Neural crest cell (in vitro differentiated cells): Measurements from ENCODE around the gene ELL. TPM values are rescaled to one million over a fixed set of nuclear protein-coding genes. Genes with fewer than 3 reads are reported as not detected.

ENCODE experiments used
- DNase-seq: peaks from one replicate; pipeline ENCODE4 v3.0.0; 2021; ENCODE audit warnings: low read depth, mixed read lengths, low spot score
- H3K27ac Mint-ChIP-seq: one replicate; pipeline ENCODE4 v1.8.0; 2021; ENCODE audit warnings: mild to moderate bottlenecking, mixed read lengths; ENCODE audit not compliant: unreplicated experiment
- H3K27me3 Mint-ChIP-seq: 2 replicates; pipeline ENCODE4 v1.8.0; 2021; ENCODE audit warnings: low read depth, mild to moderate bottlenecking, mixed read lengths
- H3K36me3 Mint-ChIP-seq: 2 replicates; pipeline ENCODE4 v1.8.0; 2021; ENCODE audit warnings: low read depth, mild to moderate bottlenecking, mixed read lengths
- H3K4me1 Mint-ChIP-seq: 2 replicates; pipeline ENCODE4 v1.8.0; 2021; ENCODE audit warnings: mixed read lengths
- H3K4me3 Mint-ChIP-seq: one replicate; pipeline ENCODE4 v1.8.0; 2021; ENCODE audit warnings: mild to moderate bottlenecking, mixed read lengths
- H3K9me3 Mint-ChIP-seq: 2 replicates; pipeline ENCODE4 v1.8.0; 2021; ENCODE audit warnings: mixed read lengths
- CTCF ChIP-seq: fragments of 200-600 bp; sonication (generic); conservative IDR thresholded peaks from 2 replicates; pipeline ENCODE4 v1.5.0; 2021; ENCODE audit warnings: antibody characterized with exemption, mild to moderate bottlenecking
- total RNA-seq: library from RNA; stranded (reverse); gene quantifications from 2 replicates; pipeline ENCODE4 v1.2.1, GENCODE V29; 2021

ELL gene
- total RNA-seq, 1 donor from 2014 or later: 11.1 TPM

GRCh38 chr19:18468517-18468916 is 53.4 kb downstream of the ELL start:
- no peak for DNase-seq
- TF ChIP-seq CTCF: no peak
- H3K4me3 Mint-ChIP-seq: no peak overlapping the region
- no peaks in the 10 kb centered on the region for H3K9me3 Mint-ChIP-seq
- no peak overlapping the region for H3K27ac Mint-ChIP-seq
- H3K27me3 Mint-ChIP-seq: no peaks in the 10 kb centered on the region
- H3K4me1 Mint-ChIP-seq: no peaks in the 10 kb centered on the region
- no peaks in the 10 kb centered on the region for H3K36me3 Mint-ChIP-seq

- TF ChIP-seq CTCF: no peak
- DNase-seq: no peak
- Mint-ChIP-seq H3K4me1 (no peaks in the 10 kb centered on the region), H3K4me3 (no peak overlapping the region), H3K36me3 (no peaks in the 10 kb centered on the region), H3K27me3 (no peaks in the 10 kb centered on the region), H3K9me3 (no peaks in the 10 kb centered on the region), H3K27ac (no peak overlapping the region)
These were observed 53.9 kb downstream of the ELL start for GRCh38 chr19:18467978-18468377.

- no peak for DNase-seq
- Mint-ChIP-seq H3K4me3 (no peak overlapping the region), H3K36me3 (no peaks in the 10 kb centered on the region), H3K4me1 (no peaks in the 10 kb centered on the region), H3K27ac (peak overlapping the region; percentile 35), H3K9me3 (no peaks in the 10 kb centered on the region), H3K27me3 (no peaks in the 10 kb centered on the region)
- no peak for TF ChIP-seq CTCF
These were observed 55.5 kb downstream of the ELL start for GRCh38 chr19:18466354-18466753.

DNA sequence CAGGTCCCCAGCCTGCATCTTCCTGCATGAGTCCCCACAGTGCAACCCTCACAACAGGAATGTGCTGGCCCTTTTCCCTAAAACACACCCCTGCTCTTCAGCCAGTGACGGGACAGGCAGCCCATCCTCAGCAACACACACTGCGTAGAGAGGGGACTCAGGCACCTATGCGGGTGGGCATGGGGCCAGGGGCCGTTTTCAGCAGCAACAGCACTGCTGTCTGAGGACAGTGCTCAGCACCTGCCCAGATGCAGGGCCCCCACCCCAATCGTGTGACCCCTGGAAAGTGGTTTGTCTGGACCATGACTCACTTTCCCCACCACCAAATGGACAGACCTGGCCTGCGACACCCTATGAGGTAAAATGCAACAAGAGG is 55.9 kb downstream of the ELL start:
- no peak overlapping the region for H3K27ac Mint-ChIP-seq
- no peak for DNase-seq
- no peaks in the 10 kb centered on the region for H3K27me3 Mint-ChIP-seq
- H3K4me1 Mint-ChIP-seq: no peaks in the 10 kb centered on the region
- no peak overlapping the region for H3K4me3 Mint-ChIP-seq
- TF ChIP-seq CTCF: no peak
- no peaks in the 10 kb centered on the region for H3K36me3 Mint-ChIP-seq
- no peaks in the 10 kb centered on the region for H3K9me3 Mint-ChIP-seq

DNA sequence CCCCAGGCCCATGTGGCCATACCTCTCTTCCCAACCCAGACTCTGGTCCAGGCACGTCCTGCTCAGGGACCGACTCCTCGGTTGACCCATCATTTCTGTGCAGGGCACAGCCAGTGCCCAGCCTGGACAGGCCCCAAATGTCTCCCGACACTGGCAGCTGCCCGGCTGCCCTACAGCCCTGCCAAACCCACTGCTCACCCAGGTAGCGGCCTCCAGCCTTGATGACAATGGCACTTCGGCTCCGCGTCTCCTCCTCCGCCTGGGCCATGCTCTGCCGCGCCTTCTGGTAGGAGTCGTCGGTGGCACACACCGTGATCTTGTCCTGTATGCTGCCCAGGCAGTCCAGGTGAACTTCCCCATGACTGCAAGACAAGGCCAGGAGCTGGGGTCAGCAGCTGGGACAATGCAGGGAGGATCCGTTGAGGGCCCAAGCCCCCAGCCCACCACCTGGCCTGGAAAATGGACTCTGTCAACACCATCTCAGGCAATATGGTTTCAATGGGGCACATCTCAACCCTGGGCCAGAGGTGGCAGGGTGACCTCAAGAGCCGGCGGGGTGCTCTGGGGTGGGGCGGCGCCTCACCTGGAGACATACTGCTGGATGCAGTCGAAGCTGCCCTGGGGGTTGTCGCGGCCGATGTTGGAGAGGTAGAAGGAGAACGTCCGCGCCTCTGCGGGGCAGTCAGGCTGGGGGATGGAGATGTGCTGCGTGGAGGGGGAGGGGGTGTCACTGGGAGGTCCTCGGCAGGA is 56.5 kb downstream of the ELL start:
- H3K4me1 Mint-ChIP-seq: no peaks in the 10 kb centered on the region
- H3K27ac Mint-ChIP-seq: no peak overlapping the region

More for the DNA sequence above, 56.5 kb downstream of the ELL start:
- Mint-ChIP-seq H3K27me3 (no peaks in the 10 kb centered on the region), H3K9me3 (no peaks in the 10 kb centered on the region), H3K36me3 (no peaks in the 10 kb centered on the region), H3K4me3 (no peak overlapping the region)
- no peak for TF ChIP-seq CTCF
- no peak for DNase-seq
